Daoy (cell line): ENCODE results near the gene TBX4. TPM values are rescaled to one million over a fixed set of nuclear protein-coding genes. Genes with fewer than 3 reads are reported as not detected.
"Not testable (repeated sequence)": the region's sequence is repeated elsewhere in the genome, so short reads cannot be mapped to it uniquely, and the experiment has no call there.

Source experiments
- DNase-seq: peaks from one replicate; pipeline ENCODE4 v3.0.0-alpha.2; 2015; ENCODE audit warnings: low read depth
- total RNA-seq: library from RNA; depleted of rRNA; stranded (reverse); fragments of >200 nt; shearing (Covaris generic); gene quantifications from 2 replicates; pipeline ENCODE4 v1.2.3, GENCODE V29; 2014

TBX4 gene
- total RNA-seq, 1 experiment from 2014 or later: not detected

GRCh38 chr17:61498042-61498994 lies 46.1 kb downstream of the TBX4 start:
- no peak for DNase-seq

- DNase-seq: no peak
Observed at GRCh38 chr17:61499632-61500031, 47.4 kb downstream of the TBX4 start.

- DNase-seq: no peak
Observed at GRCh38 chr17:61500287-61500686, 48.1 kb downstream of the TBX4 start.

- DNase-seq: no peak
Observed at GRCh38 chr17:61502292-61502691, 50.1 kb downstream of the TBX4 start.

GRCh38 chr17:61503961-61504360 lies 51.7 kb downstream of the TBX4 start:
- DNase-seq: no peak

GRCh38 chr17:61504697-61505096 lies 52.5 kb downstream of the TBX4 start:
- DNase-seq: peak; percentile 72

- no peak for DNase-seq
Observed at GRCh38 chr17:61505846-61506627, 53.8 kb downstream of the TBX4 start.

- no peak for DNase-seq
Observed at GRCh38 chr17:61507383-61508066, 55.3 kb downstream of the TBX4 start.

GRCh38 chr17:61508912-61509311 lies 56.7 kb downstream of the TBX4 start:
- DNase-seq: no peak

- DNase-seq: not testable (repeated sequence)
Observed at GRCh38 chr17:61509454-61509853, 57.2 kb downstream of the TBX4 start.

- no peak for DNase-seq
Observed at GRCh38 chr17:61510237-61510636, 58.0 kb downstream of the TBX4 start.

GRCh38 chr17:61510991-61511390 lies 58.8 kb downstream of the TBX4 start:
- no peak for DNase-seq

- DNase-seq: no peak
Observed at GRCh38 chr17:61511480-61512182, 59.4 kb downstream of the TBX4 start.

- DNase-seq: no peak
Observed at GRCh38 chr17:61514491-61514890, 62.3 kb downstream of the TBX4 start.

- DNase-seq: no peak
Observed at GRCh38 chr17:61517265-61517664, 65.0 kb downstream of the TBX4 start.

GRCh38 chr17:61517843-61518606 lies 65.8 kb downstream of the TBX4 start:
- DNase-seq: no peak

GRCh38 chr17:61519139-61519538 lies 66.9 kb downstream of the TBX4 start:
- DNase-seq: no peak

GRCh38 chr17:61519754-61520440 lies 67.7 kb downstream of the TBX4 start:
- no peak for DNase-seq

- no peak for DNase-seq
Observed at GRCh38 chr17:61520897-61521296, 68.7 kb downstream of the TBX4 start.

- DNase-seq: no peak
Observed at GRCh38 chr17:61522088-61522487, 69.9 kb downstream of the TBX4 start.
